Activated naive CD8-positive, alpha-beta T cell treated with anti-CD3 and anti-CD28 coated beads, Interleukin-2, amount 50 U/mL, for 16 hours (primary cell): ENCODE measurements around the gene SCAF8.
"Not testable (repeated sequence)": the region's sequence is repeated elsewhere in the genome, so short reads cannot be mapped to it uniquely, and the experiment has no call there.

Source experiments
- DNase-seq: peaks from one replicate; pipeline ENCODE4 v3.0.0-alpha.2; 2020; ENCODE audit warnings: low read depth, low spot score

The SCAF8 gene

DNA sequence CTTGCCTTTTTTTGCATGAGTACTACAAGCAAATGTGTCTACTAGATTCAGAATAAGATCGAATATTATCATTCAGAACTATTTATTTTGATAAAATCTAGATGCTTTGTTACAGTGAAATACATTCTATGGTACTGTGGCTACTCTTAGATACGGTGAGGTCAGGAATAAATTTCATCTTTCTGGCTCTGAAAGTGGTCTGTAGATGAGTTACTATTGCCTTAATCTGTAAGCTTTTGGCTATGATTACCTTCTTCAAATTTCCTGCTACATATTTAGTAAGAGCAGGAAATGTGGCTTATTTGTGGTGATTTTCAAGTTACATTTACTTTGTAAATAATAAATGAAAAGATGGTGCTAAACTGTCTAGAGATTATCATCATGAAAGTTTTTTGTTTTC, 50.0 kb downstream of the SCAF8 start:
- DNase-seq, result no peak

DNA sequence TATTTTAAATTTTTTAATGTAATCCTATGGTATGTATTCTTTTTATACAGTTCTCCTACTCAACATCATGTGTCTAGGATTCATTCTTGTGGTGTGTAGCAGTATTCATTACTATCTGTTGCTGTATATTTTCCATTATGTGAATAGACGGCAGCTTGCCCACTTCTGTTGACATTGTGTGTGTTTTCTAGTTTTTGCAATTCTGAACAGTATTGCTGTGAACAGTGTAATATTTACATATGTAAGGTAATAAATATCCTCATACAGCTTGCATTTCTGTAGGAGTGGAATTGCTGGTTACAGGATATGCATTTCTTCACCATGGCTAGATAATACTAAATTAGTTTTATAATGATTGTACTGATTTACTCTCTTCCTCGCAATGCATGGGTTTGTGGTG, 51.9 kb downstream of the SCAF8 start:
- no peak for DNase-seq

- no peak for DNase-seq
Observed at GRCh38 chr6:154786144-154786868, 53.1 kb downstream of the SCAF8 start.

DNA sequence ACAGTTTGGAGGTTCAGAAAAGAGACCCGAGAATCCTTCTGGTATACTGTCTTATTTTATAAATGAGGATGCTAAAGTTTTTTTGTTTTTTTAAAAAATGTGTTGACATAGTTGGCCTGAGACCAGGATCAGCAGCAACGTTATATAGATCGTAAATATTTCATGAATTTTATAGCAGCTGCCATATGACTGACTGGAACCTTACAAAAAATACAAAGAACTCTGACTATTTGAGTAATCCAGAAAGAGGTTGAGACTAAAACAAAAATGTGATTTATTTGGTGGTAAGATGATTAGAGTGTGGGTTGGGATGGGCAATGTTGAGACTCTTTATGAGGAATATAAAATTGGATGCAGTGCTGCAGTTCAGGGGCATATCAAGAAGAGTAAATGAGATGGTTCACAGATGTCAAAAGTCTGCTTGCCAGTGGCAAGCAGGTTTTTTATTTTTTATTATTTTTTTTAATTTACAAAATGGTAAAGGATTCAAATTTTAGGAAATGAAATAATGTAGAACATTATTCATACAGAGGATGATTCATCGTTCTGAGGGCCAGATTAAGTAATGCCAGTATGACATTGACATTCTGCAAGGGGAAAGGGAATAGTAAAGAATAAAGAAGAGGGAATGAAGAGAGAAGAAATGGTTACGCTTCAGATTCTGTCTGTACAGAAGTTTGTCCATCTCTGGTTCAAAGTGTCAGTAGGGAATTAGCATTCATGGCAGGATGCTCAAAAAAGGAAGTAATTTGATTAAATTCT, 58.5 kb downstream of the SCAF8 start:
- no peak for DNase-seq

DNA sequence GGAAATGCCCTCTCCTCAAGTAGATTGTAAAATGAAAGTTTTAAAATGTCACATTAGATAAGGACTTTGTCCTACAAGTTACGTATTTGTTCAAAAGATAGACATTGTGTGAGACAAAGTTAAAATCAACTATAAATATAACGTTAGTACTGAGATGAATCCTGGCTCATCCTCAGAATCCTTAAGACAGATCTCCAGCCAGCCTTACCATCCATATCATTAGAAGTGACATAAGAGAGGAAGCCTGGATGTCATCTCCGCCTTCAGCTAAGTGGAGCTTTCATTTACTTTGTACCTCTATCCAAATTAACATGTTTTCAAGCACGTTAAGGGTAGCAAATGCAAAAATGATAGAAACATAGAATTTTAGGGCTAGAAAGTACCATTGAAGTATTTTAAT, 59.1 kb downstream of the SCAF8 start:
- no peak for DNase-seq

DNA sequence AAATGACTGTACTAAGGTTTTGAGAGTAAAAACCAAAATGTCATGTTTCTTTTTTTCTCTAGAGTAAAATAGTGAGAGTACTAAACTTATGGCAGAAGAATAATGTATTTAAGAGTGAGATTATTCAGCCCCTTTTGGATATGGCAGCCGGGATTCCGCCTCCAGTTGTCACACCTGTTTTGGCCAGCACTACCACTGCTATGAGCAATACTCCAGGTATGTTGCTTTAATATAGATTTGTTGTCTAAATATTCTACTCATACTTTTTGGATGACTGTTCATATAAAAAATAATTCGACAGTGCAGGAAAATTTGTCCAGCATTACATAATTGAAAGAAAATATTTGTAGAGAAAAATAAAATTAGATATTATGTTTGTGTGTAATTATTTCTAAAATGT, 59.5 kb downstream of the SCAF8 start:
- DNase-seq, result no peak

- DNase-seq, result no peak
Observed at GRCh38 chr6:154796484-154796883, 63.3 kb downstream of the SCAF8 start.

DNA sequence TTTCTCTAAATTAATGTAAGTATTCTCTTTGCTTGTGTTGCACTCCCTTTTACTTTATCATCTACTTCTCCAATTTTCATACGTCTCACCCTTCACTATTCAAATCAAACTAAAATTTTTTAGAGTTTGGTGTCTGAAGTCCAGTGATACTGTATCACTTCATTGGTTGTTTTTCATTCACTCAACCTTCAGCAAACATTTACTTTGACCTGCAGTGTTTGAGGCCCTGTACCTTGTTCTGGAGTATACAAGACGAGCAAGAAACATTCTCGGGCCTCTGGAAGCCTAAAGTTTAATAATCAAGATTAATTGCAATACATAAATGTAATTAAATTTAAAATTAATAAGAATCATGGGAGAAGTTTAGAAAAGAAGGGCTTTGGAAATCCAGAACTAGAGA, 64.6 kb downstream of the SCAF8 start:
- no peak for DNase-seq

DNA sequence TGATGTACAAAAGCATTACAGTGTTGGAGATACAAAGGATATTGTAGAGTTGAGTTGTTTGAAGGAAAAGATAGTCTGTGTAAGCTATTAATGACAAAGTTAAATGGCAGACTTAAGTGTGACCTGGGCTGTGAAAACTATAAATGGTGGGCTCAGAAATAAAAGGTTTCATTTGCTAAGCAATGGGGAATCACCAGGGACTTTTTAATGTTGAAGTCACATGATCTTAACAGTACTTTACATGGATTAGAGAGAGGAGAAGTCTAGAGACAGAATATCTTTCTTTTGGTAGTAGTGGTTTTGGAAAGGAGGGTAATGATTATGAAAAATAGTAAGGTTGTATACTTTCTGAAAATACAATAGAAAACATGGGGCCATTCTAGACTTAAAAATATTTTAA, 67.1 kb downstream of the SCAF8 start:
- no peak for DNase-seq

GRCh38 chr6:154805288-154805911, 72.2 kb downstream of the SCAF8 start:
- DNase-seq, result no peak

- no peak for DNase-seq
Observed at GRCh38 chr6:154806804-154807203, 73.6 kb downstream of the SCAF8 start.

- not testable (repeated sequence) for DNase-seq
Observed at GRCh38 chr6:154811663-154812062, 78.4 kb downstream of the SCAF8 start.

DNA sequence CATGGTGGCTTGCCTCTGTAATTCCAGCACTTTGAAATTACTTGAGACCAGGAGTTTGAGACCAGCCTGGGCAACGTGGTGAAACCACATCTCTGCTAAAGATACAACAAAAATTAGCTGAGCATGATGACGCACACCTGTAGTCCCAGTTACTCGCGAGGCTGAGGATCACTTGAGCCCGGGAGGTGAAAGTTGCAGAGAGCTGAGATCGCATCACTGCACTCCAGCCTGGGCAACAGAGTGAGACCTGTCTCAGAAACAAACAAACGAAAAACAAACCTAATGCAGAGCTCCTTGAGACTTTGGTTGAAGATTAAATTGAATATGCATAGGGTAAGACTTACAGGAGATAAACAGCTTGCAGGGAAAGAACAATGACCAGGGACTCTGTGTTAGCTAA, 80.8 kb downstream of the SCAF8 start:
- no peak for DNase-seq

GRCh38 chr6:154815938-154816820, 83.0 kb downstream of the SCAF8 start:
- no peak for DNase-seq

- DNase-seq, result no peak
Observed at GRCh38 chr6:154821099-154821498, 87.9 kb downstream of the SCAF8 start.

DNA sequence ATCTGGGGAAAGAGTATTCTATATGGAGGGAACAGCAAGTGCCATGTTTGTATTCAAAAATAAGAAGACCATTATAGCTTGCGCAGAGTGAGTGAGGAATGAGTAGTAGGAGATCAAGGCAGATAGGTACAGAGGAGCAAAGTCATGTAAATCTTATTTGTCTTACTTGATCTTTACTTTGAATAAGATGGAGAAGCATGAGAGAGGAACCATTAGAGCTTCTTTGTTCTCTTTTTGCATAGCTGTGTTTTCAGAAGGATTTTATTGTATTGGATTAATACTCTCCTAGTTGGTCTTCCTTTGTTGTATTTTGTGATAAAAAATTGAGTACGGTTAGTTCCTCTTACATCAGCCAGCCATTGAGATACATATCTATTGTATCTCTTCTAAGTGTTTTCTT, 88.4 kb downstream of the SCAF8 start:
- no peak for DNase-seq

GRCh38 chr6:154822947-154823558, 89.8 kb downstream of the SCAF8 start:
- DNase-seq, result no peak

GRCh38 chr6:154824076-154824475, 90.9 kb downstream of the SCAF8 start:
- no peak for DNase-seq

GRCh38 chr6:154829970-154830369, 96.8 kb downstream of the SCAF8 start:
- DNase-seq, result no peak

GRCh38 chr6:154830771-154831170, 97.6 kb downstream of the SCAF8 start:
- DNase-seq, result no peak

DNA sequence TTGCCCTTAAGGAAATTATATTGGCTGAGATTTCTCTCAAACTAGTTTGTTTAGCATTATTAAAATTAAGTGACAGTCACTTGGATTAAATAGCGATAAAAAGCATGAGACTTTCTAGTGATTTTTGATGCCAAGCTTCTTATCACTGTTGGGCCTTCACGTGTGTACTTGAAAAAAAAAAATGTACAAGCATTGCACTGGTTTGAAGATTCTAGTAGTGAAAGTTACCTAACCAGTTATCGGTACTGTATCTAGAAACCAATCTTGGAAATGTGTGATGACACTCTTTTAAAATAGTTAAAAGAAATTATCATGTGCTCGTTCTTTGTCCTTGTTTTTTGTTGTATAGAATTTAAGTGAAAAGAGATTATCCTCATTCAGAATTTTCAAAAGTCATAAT, 102.1 kb downstream of the SCAF8 start:
- no peak for DNase-seq
